HG03159 (cell line): Measurements from ENCODE around the gene IGF2R.
A peak's percentile ranks its signal among the peaks of the same experiment; 100 is the strongest.
"Not testable (repeated sequence)": the region's sequence is repeated elsewhere in the genome, so short reads cannot be mapped to it uniquely, and the experiment has no call there.

Source experiments
- ATAC-seq: cut with Tn5 transposase; IDR thresholded peaks from one replicate; pipeline ENCODE4 v1.9.1; 2021; ENCODE audit warnings: mild to moderate bottlenecking, moderate library complexity; ENCODE audit not compliant: unreplicated experiment

Gene IGF2R

GRCh38 chr6:159951772-159952171 lies 17.1 kb upstream of the IGF2R start:
- no peak for ATAC-seq

GRCh38 chr6:159952289-159953005 lies 16.4 kb upstream of the IGF2R start:
- no peak for ATAC-seq

- ATAC-seq, result no peak
Observed at GRCh38 chr6:159953091-159953601, 15.7 kb upstream of the IGF2R start.

- ATAC-seq, result no peak
Observed at GRCh38 chr6:159955945-159956361, 12.9 kb upstream of the IGF2R start.

- ATAC-seq, result no peak
Observed at GRCh38 chr6:159957071-159957673, 11.7 kb upstream of the IGF2R start.

GRCh38 chr6:159959165-159959975 lies 9.5 kb upstream of the IGF2R start:
- peak; percentile 86 for ATAC-seq

GRCh38 chr6:159959976-159960384 lies 8.9 kb upstream of the IGF2R start:
- no peak for ATAC-seq

- no peak for ATAC-seq
Observed at GRCh38 chr6:159960485-159960884, 8.4 kb upstream of the IGF2R start.

GRCh38 chr6:159961528-159961927 lies 7.4 kb upstream of the IGF2R start:
- no peak for ATAC-seq

GRCh38 chr6:159963111-159963510 lies 5.8 kb upstream of the IGF2R start:
- ATAC-seq, result no peak

GRCh38 chr6:159964046-159964445 lies 4.8 kb upstream of the IGF2R start:
- no peak for ATAC-seq

GRCh38 chr6:159966339-159966738 lies 2.5 kb upstream of the IGF2R start:
- no peak for ATAC-seq

GRCh38 chr6:159966981-159967380 lies 1.9 kb upstream of the IGF2R start:
- no peak for ATAC-seq

GRCh38 chr6:159967621-159968020 lies 1.3 kb upstream of the IGF2R start:
- ATAC-seq, result not testable (repeated sequence)

- peak; percentile 32 for ATAC-seq
Observed at GRCh38 chr6:159969204-159969912, 476 bp downstream of the IGF2R start.

GRCh38 chr6:159969921-159970320 lies 1.0 kb downstream of the IGF2R start:
- peak; percentile 27 for ATAC-seq

GRCh38 chr6:159970659-159971063 lies 1.8 kb downstream of the IGF2R start:
- ATAC-seq, result no peak

- ATAC-seq, result no peak
Observed at GRCh38 chr6:159971341-159972178, 2.7 kb downstream of the IGF2R start.

GRCh38 chr6:159972506-159973268 lies 3.8 kb downstream of the IGF2R start:
- no peak for ATAC-seq
